T-helper 17 cell (primary cell): ENCODE data around the gene MYH7. TPM values are rescaled to one million over a fixed set of nuclear protein-coding genes. Genes with fewer than 3 reads are reported as not detected.
"Not testable (repeated sequence)": the region's sequence is repeated elsewhere in the genome, so short reads cannot be mapped to it uniquely, and the experiment has no call there.

Source experiments
- ATAC-seq: fragments of 150-1000 bp; cut with Tn5 transposase; 2 replicates; pipeline ENCODE4 v1.10.0; 2021; ENCODE audit warnings: mild to moderate bottlenecking, moderate library complexity
- DNase-seq, 3 donors: peaks; one replicate each; pipeline versions ENCODE4 v3.0.0 to v3.0.0-alpha.2; 2020 to 2021
- H3K9me3 ChIP-seq: one replicate; pipeline ENCODE4 v1.7.0; 2013; ENCODE audit warnings: low read length, mild to moderate bottlenecking; ENCODE audit not compliant: control insufficient read depth, poor library complexity, severe bottlenecking
- H3K27ac Mint-ChIP-seq: one replicate; pipeline ENCODE4 v1.8.0; 2022; ENCODE audit warnings: mild to moderate bottlenecking, moderate library complexity, mixed read lengths
- H3K27me3 Mint-ChIP-seq: one replicate; pipeline ENCODE4 v1.8.0; 2022; ENCODE audit warnings: mixed read lengths
- H3K36me3 Mint-ChIP-seq: one replicate; pipeline ENCODE4 v1.8.0; 2022; ENCODE audit warnings: low read depth, mixed read lengths
- H3K4me1 Mint-ChIP-seq: one replicate; pipeline ENCODE4 v1.8.0; 2022; ENCODE audit warnings: mild to moderate bottlenecking, mixed read lengths
- H3K4me3 Mint-ChIP-seq: one replicate; pipeline ENCODE4 v1.8.0; 2022; ENCODE audit warnings: mild to moderate bottlenecking, moderate library complexity, mixed read lengths
- total RNA-seq, 4 donors: library from RNA in 2 of 4; stranded (reverse) in 2 of 4; gene quantifications; one replicate each; pipeline ENCODE4 v1.2.3 and lab custom pipeline; 2022 to 2026

The MYH7 gene
- total RNA-seq, 2 donors from 2014 or later, result not detected

DNA sequence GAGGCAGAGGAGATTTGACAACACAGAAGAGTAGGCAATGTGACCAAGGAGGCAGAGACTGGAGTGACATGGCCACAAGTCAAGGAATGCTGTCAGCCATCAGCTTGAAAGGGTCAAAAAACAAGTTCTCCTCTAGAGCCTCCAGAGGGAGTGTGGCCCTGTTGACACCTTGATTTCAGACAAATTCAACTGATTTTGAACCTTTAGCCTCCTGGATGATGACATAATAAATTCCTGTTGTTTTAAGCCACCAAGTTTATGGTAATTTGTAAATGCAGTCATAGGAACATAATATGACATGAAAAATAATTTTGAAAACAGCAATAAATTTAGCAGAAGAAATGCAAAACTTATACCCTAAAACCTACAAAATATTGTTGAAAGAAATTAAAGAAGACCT is 25.5 kb upstream of the MYH7 start:
- Mint-ChIP-seq H3K36me3 (peaks cover 2% of the 10 kb centered on the region), H3K4me1 (no peaks in the 10 kb centered on the region), H3K27ac (no peak overlapping the region), H3K27me3 (peaks cover 29% of the 10 kb centered on the region), H3K4me3 (no peak overlapping the region)
- no peaks in the 10 kb centered on the region for H3K9me3 ChIP-seq
- DNase-seq (no peak), ATAC-seq (no peak)

DNA sequence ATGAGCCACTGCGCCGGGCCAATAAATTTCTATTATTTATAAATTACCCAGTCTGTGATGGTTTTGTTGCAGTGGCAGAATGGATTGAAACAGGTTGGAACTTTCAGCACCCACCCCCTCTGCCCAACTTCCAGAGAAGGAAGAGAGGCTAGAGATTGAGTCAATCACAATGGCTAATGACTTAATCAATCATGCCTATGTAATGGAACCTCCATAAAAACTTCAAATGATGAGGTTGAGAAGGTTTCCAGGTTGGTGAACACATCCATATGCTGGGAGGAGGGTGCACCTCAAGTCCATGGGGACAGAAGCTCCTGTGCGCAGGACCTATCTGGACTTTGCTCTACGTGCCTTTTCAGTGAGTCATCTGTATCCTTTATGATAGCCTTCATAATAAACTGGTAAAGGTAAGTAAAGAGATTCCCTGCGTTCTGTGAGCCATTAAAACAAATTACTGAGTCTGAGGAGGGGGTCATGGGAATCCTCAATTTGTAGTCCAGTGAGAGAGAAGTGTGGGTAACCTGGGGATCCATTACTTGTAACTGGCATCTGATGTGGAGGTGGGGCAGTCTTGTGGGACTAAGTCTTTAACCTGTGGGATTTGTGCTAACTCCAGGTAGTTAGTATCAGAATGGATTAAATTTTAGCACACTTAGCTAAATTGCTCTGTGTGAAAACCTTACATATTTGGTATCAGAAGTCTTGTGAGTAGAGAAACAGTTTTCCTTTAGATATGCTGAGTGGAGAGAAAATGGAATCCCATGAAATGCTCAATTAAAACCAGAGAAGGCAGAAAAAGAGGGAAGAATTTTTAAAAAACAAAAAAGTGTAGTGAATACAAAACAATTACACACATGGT is 22.4 kb upstream of the MYH7 start:
- Mint-ChIP-seq H3K4me1 (no peaks in the 10 kb centered on the region), H3K27ac (no peak overlapping the region), H3K4me3 (no peak overlapping the region), H3K27me3 (peaks cover 58% of the 10 kb centered on the region), H3K36me3 (peaks cover 2% of the 10 kb centered on the region)
- ATAC-seq, result no peak
- no peak for DNase-seq
- no peaks in the 10 kb centered on the region for H3K9me3 ChIP-seq

DNA sequence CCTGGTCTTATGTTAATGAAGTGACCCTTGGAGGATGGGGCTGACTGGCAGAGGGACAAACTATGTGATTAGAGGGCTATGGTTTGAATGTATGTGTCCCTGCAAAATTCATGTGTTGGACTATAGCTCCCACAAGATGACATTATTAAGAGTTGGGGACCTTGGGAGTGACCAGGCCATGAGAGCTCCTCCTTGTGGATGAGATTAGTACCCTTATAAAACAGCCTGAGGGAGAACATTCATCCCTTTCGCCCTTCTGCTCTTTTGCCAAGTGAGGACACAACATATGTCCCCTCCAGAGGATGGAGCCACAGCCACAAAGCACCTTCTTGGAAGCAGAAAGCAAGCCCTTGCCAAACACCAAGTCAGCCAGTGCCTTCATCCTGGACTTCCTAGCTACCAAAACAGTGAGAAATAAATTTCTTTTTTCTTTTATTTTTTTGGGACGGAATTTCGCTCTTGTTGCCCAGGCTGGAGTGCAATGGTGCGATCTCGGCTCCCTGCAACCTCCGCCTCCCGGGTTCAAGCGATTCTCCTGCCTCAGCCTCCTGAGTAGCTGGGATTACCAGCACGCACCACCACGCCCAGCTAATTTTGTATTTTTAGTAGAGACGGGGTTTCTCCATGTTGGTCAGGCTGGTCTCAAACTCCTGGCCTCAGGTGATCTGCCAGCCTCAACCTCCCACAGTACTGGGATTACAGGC is 21.6 kb upstream of the MYH7 start:
- not testable (repeated sequence) for ATAC-seq, H3K27ac Mint-ChIP-seq, H3K36me3 Mint-ChIP-seq, H3K9me3 ChIP-seq, H3K4me1 Mint-ChIP-seq, DNase-seq, H3K4me3 Mint-ChIP-seq
- peaks cover 63% of the 10 kb centered on the region for H3K27me3 Mint-ChIP-seq

DNA sequence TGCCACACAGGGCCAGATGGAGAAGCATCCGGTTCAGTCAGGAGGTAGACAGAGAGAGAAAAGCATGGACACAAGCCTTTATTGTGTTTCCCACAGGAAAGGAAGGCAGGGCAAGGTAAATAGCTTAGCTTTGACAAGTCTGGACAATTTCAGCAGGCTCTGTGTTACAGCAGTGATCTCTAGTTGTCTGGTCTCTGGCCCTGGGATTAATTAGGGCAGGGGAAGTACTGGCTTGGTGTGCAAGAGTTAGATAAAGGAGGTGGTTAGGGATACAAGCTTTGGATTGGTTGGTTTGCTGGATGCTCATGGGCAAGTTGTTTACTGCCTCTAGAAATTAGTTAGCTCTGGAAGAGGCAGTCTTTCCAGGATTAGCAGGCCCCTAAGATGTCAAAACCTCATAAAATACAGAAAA is 19.0 kb upstream of the MYH7 start:
- no peaks in the 10 kb centered on the region for H3K36me3 Mint-ChIP-seq
- no peaks in the 10 kb centered on the region for H3K9me3 ChIP-seq
- peaks cover 62% of the 10 kb centered on the region for H3K27me3 Mint-ChIP-seq
- H3K27ac Mint-ChIP-seq, result no peak overlapping the region
- no peak overlapping the region for H3K4me3 Mint-ChIP-seq
- DNase-seq (no peak), ATAC-seq (no peak)
- no peaks in the 10 kb centered on the region for H3K4me1 Mint-ChIP-seq

DNA sequence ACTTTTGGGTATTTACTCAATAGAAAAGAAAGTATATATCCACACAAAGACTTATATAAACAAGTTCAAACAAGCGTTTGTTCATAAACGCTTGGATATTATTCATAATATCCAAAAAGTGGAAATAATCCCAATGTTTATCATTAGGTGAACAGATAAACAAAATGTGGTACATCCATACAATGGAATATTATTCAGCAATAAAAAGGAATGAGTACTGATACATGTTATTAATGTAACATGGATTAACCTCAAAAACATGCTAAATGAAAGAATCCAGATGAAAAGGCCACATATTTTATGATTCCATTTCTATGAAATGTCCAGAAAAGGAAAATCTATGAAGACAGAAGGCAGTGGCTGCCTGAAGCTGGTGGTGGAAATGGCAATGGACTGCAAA is 16.8 kb upstream of the MYH7 start:
- H3K27ac Mint-ChIP-seq, result no peak overlapping the region
- no peak for ATAC-seq
- H3K9me3 ChIP-seq, result no peaks in the 10 kb centered on the region
- H3K36me3 Mint-ChIP-seq, result no peaks in the 10 kb centered on the region
- H3K4me1 Mint-ChIP-seq, result no peaks in the 10 kb centered on the region
- H3K27me3 Mint-ChIP-seq, result peaks cover 74% of the 10 kb centered on the region
- H3K4me3 Mint-ChIP-seq, result no peak overlapping the region
- no peak for DNase-seq

DNA sequence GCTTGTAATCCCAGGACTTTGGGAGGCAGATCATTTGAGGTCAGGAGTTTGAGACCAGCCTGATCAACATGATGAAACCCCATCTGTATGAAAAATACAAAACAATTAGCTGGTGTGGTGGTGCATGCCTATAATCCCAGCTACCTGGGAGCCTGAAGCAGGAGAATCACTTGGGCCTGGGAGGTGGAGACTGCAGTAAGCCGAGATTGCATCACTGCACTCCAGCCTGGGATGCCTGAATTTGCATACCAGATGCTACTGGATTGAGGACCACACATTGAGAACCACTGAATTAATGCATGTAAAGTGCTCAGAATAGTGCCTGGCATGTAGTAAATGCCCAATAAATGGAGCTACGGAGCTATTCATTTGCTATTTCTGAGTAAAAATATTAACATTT is 14.9 kb upstream of the MYH7 start:
- peaks cover 65% of the 10 kb centered on the region for H3K27me3 Mint-ChIP-seq
- no peaks in the 10 kb centered on the region for H3K36me3 Mint-ChIP-seq
- DNase-seq (no peak), ATAC-seq (no peak)
- no peak overlapping the region for H3K27ac Mint-ChIP-seq
- H3K9me3 ChIP-seq, result no peaks in the 10 kb centered on the region
- H3K4me1 Mint-ChIP-seq, result no peaks in the 10 kb centered on the region
- no peak overlapping the region for H3K4me3 Mint-ChIP-seq

DNA sequence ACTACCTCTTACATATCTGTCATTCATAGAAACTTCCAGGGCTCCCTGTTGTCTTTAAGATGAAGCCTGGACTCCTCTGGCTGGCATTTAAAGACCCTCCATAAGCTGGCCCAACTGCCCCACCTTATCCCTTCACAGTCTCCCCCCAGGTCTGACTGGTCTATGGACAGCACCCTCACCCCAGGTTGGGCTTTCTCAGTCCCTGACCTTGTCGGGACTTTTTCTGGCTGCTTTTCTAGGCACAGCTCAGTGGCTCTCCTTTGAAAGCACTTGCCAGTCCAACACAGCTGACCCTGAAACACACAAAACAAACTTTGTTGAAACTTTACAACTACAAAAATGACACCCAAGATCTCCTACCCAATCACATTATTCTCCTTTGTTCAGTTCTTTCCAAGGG is 13.9 kb upstream of the MYH7 start:
- DNase-seq (no peak), ATAC-seq (no peak)
- Mint-ChIP-seq H3K27me3 (peaks cover 59% of the 10 kb centered on the region), H3K4me3 (no peak overlapping the region), H3K4me1 (no peaks in the 10 kb centered on the region), H3K36me3 (no peaks in the 10 kb centered on the region), H3K27ac (no peak overlapping the region)
- H3K9me3 ChIP-seq, result no peaks in the 10 kb centered on the region

DNA sequence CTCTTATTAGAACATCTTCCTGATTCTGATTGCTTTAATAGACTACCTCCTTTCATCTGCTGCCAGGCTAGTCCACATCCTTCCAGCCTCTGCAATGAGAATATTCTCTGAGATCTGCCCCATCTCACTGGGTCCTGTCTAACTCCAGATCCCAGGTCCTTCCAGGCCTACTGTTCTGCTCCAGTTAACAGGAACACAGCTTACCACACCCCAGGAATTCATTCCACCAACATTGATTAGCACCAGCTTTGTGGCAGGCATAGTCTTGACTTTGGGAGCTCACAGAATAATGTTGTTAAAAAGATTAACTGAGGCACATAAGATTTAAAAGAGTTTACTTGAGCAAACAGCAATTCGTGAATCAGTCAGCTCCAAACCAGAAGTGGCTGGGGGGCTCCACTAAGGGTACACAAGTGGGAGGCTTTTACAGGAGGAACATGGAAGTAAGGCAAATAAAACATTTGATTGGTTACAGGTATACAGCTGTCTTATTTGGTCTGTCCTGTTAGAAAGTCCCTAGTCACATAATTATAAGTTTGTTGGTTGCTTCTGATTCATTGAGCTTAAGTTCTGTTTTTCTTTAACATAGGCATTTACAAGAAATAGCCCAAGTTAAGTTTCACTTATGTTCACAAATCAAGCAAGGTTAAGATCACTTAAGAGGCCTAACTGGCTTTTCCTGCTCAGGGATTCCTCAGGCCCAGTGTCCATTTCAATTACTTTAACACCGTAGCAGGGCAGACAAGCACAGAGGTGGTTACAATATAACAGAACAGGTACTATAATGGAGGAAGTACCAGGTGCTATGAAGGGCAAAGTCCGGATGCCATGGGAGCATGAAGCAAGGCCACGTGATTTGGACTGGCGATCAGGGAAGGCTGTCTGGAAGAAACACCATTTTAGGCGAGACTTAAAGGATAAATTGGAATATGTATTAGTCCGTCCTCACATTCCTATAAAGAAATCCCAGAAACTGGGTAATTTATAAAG is 12.2 kb upstream of the MYH7 start:
- DNase-seq, result no peak
- H3K27ac Mint-ChIP-seq, result no peak overlapping the region
- peaks cover 2% of the 10 kb centered on the region for H3K36me3 Mint-ChIP-seq
- no peaks in the 10 kb centered on the region for H3K4me1 Mint-ChIP-seq
- H3K4me3 Mint-ChIP-seq, result no peak overlapping the region
- no peaks in the 10 kb centered on the region for H3K9me3 ChIP-seq
- peaks cover 58% of the 10 kb centered on the region for H3K27me3 Mint-ChIP-seq
- ATAC-seq, result no peak

DNA sequence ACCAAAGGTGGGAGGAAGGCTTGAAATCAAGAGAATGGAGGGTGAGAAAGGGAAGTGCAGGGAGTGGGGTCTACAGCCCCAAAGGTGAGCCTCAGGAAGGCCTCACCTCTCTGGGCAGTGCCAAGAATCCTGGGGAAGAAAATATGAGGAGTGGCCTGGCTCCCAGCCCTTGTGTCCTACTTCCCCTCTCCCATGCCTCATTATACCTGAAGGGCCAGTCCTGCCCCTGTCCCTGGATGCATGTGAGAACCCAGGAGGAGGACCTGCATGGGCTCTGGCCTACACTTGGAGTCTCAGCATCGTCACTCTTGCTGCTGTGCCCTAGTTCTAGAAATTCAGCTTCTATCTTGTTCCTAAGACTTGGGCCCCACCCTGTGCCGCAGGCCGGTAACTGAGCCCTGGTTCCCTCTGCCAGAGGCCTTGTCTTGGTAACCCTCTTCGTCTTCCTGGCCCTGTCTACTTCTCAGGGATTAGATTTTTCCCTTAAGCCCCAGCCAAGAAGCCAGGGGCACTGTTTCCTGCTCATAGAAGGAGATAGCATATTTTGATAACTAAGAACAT is 10.9 kb upstream of the MYH7 start:
- DNase-seq, result no peak
- Mint-ChIP-seq H3K4me1 (peaks cover 4% of the 10 kb centered on the region), H3K36me3 (peaks cover 6% of the 10 kb centered on the region), H3K27me3 (peaks cover 65% of the 10 kb centered on the region), H3K27ac (no peak overlapping the region), H3K4me3 (no peak overlapping the region)
- H3K9me3 ChIP-seq, result no peaks in the 10 kb centered on the region
- ATAC-seq, result no peak

DNA sequence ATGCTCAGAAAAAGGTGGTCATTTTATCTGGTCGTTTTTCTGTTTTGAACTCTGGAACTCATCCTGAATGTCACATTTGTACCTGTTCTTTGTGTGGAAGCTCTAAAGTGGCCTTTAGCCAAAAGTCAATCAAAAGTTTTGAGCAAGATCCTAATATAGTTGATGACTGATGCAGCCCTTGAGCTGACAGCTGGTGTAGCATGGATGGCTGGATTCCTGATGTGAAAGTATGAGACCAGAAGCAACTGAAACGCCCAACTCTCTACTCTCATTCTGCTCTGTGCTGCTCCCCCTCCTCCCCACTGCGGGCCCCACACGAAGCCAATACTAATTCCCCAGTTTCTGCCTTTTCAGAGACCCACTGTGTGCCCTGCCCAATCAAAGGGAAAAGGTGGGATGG is 10.3 kb upstream of the MYH7 start:
- H3K9me3 ChIP-seq, result no peaks in the 10 kb centered on the region
- peaks cover 10% of the 10 kb centered on the region for H3K36me3 Mint-ChIP-seq
- no peak overlapping the region for H3K27ac Mint-ChIP-seq
- H3K27me3 Mint-ChIP-seq, result peaks cover 65% of the 10 kb centered on the region
- H3K4me3 Mint-ChIP-seq, result no peak overlapping the region
- no peak for DNase-seq
- no peak for ATAC-seq
- peaks cover 7% of the 10 kb centered on the region for H3K4me1 Mint-ChIP-seq

DNA sequence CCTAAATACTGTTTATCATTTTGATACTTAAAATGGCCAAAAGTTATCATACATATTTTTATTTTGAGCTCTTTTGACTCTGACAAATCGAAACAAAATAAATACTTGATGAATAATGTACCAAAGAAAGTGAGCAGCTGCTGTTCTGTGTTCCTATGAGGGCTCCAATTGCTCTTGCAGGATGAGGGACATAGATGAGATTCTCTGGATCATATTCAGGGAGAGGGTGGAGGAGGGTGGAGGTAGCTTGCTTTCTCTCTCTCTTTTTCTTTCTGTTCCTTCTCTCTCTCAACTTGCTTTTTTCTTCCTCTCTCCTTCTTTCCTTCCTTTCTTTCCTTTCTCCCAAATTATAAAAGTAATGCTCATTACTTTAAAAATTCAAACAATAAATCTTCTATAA is 8.9 kb upstream of the MYH7 start:
- no peak overlapping the region for H3K27ac Mint-ChIP-seq
- no peak for ATAC-seq
- no peak for DNase-seq

DNA sequence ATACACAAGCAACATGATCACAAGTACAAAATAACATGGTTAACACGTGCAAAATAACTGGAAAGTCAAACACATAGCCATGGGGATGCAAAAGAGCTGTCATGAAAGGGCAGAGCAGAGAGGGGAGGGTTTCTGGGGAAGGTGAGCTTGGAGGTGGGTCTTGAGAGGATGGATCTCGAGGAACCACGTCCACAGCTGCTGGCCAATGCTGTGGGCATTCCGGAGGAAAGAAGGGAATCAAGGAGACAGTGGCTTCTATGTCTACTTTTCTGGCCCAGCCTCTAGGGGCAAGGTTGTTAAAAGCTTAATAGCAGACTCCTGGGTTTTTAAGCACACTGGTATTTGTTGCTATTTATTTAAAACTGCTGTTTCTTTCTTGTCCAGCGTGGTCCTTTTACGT is 8.4 kb upstream of the MYH7 start:
- no peak overlapping the region for H3K27ac Mint-ChIP-seq
- ATAC-seq (no peak), DNase-seq (no peak)
- H3K4me3 Mint-ChIP-seq, result no peak overlapping the region
- no peaks in the 10 kb centered on the region for H3K9me3 ChIP-seq
- peaks cover 12% of the 10 kb centered on the region for H3K36me3 Mint-ChIP-seq
- peaks cover 62% of the 10 kb centered on the region for H3K27me3 Mint-ChIP-seq
- H3K4me1 Mint-ChIP-seq, result peaks cover 7% of the 10 kb centered on the region

More for the DNA sequence above, 8.9 kb upstream of the MYH7 start:
- peaks cover 7% of the 10 kb centered on the region for H3K4me1 Mint-ChIP-seq
- peaks cover 66% of the 10 kb centered on the region for H3K27me3 Mint-ChIP-seq
- H3K9me3 ChIP-seq, result no peaks in the 10 kb centered on the region
- H3K4me3 Mint-ChIP-seq, result no peak overlapping the region
- peaks cover 12% of the 10 kb centered on the region for H3K36me3 Mint-ChIP-seq

DNA sequence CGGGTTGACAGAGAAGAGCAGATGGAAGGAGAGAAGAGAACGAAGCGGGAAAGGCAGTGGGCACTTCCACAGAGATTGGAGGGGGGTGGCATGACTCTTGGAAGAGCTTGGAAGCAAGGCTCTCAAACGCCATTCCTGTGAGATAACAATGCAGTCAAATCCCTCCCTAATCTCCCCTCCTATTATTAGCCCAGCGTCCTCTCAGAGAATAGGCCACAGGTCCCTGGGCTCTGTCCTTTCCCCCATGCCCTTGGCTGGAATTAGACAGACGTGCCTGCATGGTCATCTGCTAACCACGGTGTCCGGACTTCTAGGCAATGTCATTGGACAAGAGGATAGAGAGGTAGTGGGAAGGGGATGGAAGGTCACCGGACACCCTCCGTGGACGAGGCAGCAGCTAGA is 8.0 kb upstream of the MYH7 start:
- no peak for DNase-seq
- no peak for ATAC-seq
- no peaks in the 10 kb centered on the region for H3K9me3 ChIP-seq
- Mint-ChIP-seq H3K27me3 (peaks cover 57% of the 10 kb centered on the region), H3K4me3 (no peak overlapping the region), H3K4me1 (peaks cover 7% of the 10 kb centered on the region), H3K36me3 (peaks cover 12% of the 10 kb centered on the region), H3K27ac (no peak overlapping the region)
